NCI-H1417 treated with DMSO at 0.1 percent for 48 hours (cell line): ENCODE data around the gene VPS13C.

Experiments used
- DNase-seq: peaks from one replicate; lab custom pipeline; 2025; lab: John Stamatoyannopoulos, UW

The VPS13C gene

DNA sequence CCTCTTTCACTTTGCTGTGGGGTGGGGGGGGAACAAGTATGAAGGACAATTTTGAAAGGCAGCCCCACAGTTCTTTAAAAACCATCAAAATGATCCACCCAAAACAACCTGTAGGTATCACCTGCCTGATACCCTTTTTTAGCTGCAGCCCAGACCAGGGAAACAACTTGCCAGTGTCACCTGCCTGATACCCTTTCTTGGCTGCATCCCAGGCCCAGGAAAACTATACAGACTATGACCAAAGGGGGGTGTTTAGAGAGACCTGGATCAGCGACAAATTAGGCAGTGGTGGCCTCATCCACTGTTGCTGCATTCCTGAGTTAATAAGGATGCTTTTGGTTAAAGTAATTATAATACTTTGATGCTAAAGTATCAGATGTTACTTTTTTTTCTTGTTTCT is 122.0 kb downstream of the VPS13C start:
- no peak for DNase-seq

DNA sequence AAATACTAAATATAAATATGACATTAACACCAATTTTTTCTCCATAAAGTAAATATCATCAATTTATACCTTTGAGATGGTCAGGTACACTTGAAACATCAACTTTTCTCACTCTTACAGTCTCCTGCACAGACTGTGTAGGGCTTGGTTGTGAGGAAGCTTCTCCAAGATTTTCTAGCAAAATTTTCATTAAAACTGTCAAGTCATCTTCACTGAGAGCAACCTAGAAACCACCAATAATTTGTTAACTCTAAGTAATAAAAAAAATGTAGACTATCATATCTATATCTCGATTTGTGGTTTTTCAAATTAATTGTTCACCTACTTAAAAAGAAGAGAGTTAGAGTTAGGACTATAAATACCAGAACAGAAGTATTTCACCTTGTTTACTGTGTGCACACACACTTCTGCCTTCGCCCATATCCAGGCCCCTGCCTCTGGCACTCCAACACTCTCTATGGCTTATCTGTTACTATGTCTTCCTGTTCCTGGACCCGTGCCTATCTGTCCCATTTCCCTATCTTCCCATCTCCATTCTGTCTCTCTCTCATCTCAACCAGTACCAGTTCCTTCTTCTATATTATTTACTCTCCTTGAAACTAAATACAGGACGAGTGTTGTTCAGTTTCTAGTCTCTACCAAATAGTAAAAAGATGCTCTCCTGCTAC is 123.6 kb downstream of the VPS13C start:
- no peak for DNase-seq

DNA sequence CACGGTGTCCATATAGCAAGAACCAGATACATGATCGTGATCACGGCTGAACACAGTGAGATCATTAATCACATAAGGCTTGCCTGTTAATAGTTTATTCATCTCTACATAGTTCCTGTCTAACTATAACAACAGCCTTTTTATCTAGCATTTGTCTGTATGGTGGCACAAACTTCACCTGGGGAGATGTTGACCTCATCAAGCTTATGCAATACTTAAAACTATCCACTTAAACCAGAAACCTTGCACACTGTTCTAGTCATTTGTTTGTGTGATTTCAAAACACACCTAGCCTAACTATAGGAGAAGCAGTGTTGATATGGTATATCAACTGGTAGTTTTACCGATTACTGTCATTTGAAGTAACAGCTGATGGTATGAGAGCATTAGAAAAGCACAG is 124.8 kb downstream of the VPS13C start:
- no peak for DNase-seq

DNA sequence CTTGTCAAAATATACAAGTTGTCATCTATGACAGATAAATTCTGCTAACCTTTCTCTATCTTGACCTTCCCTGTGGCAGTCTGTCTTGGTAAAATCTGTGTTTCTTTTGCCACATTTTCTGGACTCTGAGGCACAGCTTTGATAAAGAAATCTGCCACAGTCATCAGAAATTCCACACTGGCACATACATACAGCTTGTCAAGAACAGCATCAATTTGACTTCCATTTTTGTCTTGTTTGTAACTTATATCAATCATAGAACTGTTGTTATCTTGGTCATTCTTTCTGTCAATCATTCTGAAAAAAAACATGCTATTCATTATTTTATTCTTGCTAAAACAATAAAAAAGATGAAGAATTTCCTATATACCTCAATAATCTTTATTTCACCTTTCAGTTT is 130.8 kb downstream of the VPS13C start:
- DNase-seq: no peak

DNA sequence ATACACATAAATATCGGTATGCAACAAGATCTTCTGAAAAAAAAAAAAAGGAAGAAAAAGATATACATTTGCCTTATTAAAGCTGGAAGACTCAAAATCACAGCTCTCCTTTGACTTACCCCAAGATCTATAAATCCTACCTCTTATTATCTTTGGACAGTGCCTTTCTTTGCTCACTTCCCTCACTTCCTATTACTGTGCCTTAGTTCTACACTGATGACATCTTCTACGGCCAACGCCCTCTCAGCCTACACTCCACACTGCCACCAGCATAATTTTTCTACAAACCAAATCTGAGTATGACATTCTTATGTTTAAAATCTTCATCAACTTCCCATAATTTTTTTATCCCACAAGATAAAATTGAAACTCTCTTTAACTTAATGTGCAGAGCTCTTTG is 137.1 kb downstream of the VPS13C start:
- no peak for DNase-seq

DNA sequence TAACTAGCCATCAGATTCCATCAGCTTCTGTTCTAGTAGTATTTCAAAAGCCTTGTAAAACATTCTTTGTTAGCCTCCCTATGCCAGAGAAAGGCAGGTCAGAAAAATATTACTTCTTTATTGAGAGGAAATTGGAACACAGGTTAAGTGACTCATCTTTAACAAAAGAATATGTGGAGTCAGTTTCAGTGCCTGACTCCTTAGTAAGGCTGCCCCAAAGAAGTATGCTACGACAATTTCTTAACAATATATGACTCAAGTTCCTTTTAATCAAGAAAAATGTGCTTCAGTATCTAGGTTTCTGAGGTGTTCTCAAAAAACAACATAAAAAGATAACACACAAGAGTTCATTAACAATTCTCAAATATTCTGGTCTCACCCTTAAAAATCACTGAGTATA is 139.2 kb downstream of the VPS13C start:
- DNase-seq: no peak

DNA sequence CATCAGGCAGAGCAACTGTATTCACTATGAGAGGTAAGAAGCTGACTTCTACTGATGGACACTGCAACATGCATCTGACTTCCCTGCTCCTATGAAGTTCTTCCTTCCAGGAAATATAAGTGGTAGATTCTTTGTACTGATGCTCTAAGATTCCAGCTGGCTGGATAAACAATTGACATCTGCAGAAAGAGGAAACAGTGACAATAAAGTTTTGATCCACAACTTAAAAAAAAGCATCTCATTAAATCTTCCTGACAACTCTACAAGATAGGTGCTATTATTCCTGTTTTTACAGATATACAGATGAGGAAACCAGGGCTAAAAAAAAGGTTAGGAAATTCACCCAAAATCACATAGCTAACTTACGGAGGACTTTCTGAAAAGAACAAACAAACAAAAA is 142.8 kb downstream of the VPS13C start:
- no peak for DNase-seq

DNA sequence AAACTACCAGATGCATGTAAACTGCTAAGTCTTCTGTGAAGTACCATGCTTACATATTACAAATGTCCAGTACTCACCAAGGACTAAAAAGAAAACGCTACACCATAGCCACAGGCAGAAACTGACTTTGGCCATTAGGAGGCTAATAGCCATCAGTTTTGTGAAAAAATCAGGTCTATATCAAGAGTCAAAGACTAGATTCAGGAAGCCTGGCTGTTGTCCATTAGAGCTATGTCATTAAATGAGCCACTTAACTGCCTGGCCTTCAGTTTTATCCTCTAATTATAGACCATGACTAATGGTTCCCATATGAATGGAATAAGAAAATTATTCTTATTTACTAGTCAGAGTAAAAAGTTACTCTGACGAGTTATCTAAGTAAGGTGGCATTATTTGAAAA is 144.1 kb downstream of the VPS13C start:
- peak; percentile 39 for DNase-seq

DNA sequence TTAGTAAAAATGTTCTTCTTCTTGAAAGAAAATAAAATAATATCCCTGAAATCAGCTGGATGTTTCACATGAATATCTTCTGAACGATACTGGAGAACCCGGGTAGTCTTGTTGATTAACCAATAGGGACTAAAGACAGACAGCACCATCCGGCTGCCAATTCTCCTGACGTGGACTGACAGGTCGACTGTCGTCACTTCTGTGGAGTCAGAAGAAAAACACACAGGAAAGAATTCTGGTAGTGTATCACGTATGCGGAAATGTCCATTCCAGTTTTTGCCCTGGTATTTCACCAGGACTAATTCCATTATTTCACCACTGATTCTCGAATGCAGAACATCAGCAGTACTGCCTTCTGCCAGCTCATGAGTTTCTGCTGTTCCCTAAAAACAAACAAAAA is 144.6 kb downstream of the VPS13C start:
- DNase-seq: no peak

DNA sequence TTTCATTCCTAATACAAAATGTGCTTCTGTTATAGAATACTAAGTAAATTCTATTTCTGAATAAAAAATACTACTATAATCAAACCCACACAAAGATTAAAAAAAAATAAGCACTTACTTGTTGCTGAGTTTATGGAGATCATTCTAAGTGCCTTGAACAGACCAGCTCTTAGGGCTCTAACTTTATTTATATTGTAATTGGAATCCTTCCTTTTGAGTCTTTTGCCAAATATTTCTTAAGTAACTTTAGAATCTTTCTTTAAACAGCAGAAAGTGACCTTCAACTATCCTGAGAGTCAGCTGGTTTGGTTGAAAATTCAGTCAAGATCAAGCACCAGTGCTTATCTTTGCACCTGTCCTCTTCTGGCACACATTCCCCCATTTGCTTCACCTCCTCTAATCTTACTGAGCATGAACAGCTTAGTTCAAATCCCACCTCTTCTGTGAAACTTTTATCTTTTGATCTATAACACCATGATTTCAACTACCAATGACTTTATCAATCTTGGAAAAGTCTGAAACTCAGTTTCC is 149.3 kb downstream of the VPS13C start:
- DNase-seq: no peak

DNA sequence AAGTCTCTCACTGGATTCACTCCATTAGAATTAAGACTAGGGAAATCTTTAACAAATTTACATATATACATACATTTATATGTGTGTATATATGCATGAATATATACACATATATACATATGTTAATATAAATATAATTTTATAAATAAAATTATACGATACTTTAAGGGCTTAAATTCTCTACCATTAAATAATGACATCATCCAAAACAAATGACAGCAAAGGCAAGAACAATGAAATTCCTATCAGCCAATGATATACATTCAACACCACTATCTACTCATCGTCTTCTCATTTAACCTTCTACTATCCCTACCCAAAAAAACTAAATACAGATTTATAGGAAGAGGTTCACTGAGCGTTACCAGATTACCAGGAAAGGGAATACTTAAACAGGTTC is 152.0 kb downstream of the VPS13C start:
- no peak for DNase-seq

DNA sequence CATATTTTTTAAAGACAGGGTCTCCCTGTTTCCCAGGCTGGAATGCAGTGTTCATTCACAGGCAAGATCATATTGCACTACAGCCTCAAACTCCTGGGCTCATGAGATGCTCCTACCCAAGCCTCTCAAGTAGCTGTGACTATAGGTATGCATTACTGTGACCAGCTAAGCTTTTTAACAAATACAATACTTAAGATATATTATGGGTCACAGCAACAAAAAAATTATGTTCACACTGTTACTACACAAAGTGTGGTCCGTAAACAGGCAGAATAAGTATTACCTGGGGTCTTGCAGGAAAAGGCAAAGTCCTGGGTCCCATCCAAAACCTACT is 152.5 kb downstream of the VPS13C start:
- no peak for DNase-seq

DNA sequence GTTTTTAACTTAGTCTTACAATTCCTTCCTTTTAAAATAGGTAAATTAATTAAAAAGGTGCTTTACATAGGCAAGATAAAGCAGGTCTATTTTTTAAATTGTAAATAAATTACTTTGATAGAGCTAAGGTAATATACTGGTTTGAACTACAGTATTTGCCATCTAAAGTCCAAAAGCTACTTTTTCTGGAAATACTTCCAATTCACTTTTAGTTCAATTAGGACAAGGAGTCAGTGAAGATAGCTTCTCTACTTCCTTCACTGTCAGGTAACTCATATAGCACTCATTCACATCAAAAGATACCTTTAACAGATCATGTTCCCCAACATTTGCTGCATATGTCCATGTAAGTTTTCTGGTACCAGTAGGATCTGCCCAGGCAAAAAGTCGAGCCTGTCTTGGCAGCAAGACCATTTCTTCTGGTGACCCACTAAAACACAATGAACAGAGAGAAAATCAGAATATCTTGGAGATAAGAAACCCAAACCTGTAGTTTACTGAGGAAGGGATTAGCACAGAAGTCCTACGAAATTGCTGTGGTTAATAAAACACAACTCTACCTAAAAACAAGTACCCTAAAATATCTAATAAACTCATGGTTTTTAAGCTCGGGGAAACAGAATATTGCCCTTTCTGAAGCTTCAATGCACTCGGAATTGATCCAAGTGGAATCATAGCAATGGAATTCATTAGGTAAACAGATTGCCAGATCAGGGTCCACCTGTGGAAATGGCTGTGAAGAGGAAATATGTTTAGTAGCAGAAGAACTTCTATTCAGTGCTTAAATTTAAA is 153.1 kb downstream of the VPS13C start:
- DNase-seq: no peak

DNA sequence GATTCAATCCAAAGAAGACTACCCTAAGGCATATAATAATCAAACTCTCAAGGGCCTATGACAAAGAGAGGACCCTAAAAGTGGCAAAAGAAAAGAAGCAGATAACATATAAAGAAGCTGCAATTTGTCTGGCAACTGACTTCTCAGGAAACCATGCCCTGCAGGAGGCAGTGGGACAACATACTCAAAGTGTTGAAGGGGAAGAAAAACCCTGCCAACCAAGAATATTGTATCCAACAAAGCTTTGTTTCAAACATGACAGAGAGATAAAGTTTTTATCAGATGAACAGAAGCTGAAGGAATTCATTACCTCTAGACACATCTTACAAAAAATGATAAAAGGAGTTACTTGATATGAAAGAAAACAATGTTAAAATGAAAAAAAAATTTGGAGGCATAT is 167.1 kb downstream of the VPS13C start:
- no peak for DNase-seq

DNA sequence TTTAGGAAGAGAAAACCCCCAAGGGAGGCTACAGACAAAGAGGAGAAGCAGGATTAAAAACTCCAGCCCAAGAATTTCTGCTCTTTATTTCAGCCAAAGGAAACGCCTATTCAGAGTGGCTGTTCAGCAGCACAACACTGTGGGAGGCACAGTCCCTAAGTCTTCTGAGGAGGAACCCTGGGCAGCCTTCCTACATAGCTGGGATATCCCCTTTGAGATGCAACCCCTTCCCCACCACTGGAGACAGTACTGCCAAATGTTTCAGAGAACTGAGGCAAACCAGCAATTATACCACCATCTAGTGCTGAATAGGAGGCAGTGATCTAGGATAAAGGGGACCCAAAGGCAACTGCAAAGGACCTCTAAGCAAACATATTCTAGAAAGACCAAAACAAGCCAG is 168.1 kb downstream of the VPS13C start:
- DNase-seq: no peak

DNA sequence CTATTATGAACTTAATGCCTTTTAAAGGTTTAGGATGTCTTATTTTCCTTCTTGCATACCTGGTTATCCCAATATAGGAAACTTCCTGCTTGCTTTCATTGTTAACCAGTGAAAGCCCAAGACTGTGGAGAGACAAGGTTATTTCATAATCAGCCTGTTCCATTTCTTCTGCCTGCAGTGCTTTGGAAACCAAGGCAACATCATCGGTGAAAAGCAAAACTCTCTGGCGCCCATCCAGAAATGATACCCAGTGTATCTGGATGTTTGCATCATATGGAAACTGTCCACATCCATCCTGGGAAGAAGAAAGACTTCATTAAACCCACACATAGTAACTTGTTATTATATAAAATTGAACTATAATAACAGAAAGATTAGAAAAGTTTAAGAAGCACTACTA is 170.1 kb downstream of the VPS13C start:
- DNase-seq: no peak

DNA sequence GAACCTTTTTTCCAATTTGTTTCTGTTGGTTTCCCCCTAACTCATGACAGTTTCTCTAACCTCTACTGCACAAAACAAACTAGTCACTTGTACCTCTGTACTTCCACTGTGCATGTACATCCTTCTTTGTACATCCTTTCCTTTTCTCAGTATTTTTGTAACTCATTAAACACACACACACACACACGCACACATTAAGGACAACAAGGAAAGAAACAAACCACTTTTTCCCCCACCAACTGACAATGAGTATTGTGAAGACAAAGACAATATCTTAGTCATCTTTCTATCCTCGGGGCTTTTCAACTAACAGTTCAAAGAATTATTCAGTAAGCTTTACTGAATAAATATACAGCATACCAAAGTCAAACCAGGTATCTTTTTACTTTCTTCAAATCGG is 170.5 kb downstream of the VPS13C start:
- DNase-seq: no peak

DNA sequence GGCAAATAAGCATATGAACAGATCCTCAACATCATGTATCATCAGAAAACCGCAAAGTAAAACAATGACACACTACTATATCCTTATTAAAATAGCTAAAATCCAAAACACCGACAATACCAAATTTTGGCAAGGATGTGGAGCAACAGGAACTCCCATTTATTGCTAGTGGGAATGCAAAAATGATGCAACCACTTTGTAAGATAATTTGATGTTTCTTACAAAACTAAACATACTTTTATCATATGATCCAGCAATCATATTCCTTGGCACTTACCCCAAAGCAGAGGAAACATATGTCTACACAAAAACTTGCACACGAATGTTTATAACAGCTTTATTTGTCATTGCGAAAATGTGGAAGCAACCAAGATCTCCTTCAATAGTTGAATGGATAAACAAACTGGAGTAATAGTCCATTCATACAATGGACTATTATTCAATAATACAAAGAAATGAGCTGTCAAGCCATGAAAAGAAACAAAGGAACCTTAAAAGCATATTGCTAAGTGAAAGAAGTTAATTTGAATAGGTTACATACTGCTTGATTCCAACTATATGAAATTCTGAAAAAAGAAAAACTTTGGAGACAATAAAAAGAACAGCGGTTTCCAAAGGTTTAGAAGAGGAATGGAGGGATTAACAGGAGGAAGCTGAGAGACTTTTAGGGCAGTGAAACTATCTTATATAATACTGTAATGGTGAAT is 172.0 kb downstream of the VPS13C start:
- DNase-seq: no peak

DNA sequence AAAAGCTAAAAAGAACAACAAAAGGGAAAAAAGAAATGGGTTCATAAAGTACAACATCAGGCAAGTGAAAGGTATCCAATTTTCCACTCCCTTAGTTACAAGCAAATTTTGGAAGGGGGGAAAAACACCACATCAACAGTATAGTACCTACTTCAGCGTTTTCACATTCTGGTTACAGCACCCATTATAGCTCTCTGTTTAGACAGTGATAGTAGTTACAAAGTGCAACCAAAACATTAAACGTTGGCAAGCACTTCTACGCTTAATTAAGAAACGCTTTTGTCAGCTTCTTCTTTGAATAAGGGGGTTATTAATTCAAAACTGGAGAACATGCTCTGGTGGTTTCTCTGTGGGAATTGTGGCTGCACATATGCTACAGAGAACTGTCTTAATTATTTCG is 180.2 kb downstream of the VPS13C start:
- DNase-seq: peak; percentile 21

DNA sequence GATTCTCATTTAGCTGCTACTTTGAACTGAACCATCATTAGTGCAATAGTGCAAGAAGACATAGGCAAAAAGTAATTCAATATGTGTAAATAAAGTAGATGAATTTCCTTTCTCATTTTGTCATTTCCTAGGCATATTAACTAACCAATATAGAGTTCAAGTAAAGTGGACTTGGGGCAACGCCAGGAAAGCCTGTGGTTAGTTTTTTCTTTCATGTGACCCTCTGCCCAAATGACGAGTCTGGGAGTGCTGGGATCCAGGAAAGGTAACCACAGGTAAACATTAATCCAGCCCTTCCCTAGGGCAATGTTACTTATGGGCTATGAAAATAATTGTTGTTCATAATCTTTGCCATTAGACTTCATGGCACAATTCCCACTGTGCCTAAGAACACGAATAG is 181.0 kb downstream of the VPS13C start:
- DNase-seq: no peak

DNA sequence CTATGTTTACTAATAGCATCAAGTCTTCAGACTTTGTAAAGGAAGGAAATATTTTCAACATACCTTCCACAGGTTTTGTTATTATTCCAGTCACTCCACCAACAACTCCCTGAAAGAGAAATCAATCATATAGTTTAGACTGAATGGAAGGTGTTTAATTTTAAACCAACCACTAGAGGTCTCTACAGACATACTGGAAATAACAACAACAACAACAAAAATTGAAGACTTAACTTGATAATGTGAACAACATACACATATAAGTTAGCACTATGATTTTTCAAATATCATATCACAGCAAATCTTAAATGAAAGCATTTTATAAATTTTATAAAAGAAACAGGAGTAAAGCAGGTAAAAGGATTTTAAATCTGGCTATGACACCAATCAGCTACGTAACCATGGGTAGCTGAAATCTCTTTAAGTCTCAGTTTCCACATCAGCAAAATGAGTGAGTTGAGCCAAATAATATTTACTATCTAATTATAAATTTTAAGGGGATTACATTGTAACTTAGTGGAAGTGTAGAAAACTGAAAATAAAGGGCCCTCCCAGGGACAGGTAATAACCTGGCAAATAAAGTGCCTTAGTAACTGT is 188.2 kb downstream of the VPS13C start:
- peak; percentile 8 for DNase-seq

DNA sequence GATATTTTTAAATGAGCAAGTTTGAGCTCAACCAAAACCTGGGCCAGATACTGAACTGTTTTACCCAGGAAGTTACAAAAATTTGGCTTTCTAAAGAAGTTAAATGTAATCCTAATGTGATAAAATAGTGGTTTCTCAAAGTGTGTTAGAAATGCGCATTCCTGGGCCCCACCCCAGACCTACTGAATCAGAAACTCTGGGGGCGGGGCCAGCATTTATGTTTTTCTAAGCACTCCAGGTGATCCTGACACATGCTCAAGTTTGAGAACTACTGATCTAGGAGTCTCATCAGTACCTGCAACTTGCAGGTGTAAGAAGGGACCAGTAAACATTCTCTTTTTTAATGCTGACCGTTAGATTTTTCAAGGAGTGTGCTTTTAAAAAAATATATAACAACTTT is 190.6 kb downstream of the VPS13C start:
- DNase-seq: no peak

DNA sequence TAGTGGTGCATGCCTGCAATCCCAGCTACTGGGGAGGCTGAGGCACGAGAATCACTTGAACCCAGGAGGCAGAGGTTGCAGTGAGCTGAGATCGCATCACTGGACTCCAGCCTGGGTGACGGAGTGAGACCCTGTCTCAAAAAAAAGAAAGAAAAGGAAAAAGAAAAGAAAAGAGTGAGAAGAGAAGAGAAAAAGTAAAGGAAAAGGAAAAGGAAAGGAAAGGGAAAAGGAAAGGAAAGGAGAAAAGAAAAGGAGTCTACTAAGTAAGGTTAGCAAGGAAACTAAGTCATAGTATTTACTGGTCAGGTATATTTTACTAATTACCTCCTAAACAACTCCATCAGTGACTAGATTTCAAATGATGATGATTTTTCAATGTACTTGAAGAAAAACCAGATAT is 198.3 kb downstream of the VPS13C start:
- no peak for DNase-seq
